Stimulated activated CD8-positive, alpha-beta memory T cell treated with anti-CD3 and anti-CD28 coated beads, Interleukin-4, amount 100 ng/mL, for 1 hour (primary cell): ENCODE data around the gene MAGEA8.
"Not testable (repeated sequence)": the region's sequence is repeated elsewhere in the genome, so short reads cannot be mapped to it uniquely, and the experiment has no call there.

Source experiments
- DNase-seq, 2 donors: peaks; one replicate each; pipeline ENCODE4 v3.0.0-alpha.2; 2020; ENCODE audit warnings: low read depth in 2 of 2, low spot score in 1 of 2

MAGEA8 gene, protein sequence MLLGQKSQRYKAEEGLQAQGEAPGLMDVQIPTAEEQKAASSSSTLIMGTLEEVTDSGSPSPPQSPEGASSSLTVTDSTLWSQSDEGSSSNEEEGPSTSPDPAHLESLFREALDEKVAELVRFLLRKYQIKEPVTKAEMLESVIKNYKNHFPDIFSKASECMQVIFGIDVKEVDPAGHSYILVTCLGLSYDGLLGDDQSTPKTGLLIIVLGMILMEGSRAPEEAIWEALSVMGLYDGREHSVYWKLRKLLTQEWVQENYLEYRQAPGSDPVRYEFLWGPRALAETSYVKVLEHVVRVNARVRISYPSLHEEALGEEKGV

DNA sequence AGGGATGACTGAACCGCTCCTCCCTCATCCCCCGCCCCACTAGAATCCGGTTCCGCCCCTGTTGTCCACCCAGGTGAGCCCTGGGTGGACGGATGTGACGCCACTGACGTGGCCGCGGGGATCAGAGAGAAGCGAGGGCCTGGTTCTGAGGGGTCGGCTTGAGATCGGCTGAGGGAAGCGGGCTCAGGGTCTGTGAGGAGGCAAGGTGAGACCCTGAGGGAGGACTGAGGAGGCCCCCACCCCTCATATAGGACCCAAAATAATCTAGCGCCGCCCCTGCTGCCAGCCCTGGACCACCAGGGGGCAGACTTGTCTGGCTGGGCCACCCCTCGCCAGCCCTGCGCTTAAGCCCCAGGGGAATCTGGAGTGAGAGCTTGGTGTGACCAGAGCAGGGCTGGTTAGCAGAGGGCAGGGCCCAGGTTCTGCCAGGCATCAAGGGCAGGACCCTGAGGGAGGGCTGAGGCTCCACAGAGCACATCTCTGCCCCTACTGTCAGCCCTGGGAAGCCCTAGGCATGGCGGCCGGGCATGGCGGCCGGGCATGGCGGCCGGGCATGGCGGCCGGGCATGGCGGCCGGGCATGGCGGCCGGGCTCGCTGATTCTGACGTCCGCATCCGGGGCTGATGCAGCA is at the start of gene MAGEA8:
MAGEA8 (plus strand) TSS at position 103 of the 631 bp plus-strand sequence. CDS start 3,090 bp downstream, outside the sequence.
- DNase-seq = no peak

- no peak for DNase-seq
Observed at GRCh38 chrX:149831473-149831872, 49.5 kb upstream of the MAGEA8 start.

GRCh38 chrX:149836728-149837127 is 44.3 kb upstream of the MAGEA8 start:
- DNase-seq = not testable (repeated sequence)

DNA sequence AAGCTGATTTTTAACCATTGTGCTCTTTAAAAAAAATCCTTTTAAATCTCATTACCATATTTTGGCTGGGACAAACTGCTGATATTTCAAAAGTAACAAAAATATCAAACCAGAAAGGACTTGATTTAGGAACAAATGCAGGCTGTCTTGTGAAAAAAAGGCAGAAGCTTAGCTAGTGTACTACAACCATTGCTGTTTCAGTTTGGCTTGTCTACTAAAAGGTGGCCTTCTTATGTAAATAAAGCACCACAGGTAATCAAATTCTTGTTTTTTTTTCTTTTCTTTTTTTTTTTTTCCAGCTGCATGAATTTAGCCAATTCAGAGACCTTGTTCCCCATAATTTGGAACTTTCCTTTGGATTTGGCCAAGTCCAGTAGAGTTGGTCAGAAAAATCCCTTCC is 43.8 kb upstream of the MAGEA8 start:
- no peak for DNase-seq

DNA sequence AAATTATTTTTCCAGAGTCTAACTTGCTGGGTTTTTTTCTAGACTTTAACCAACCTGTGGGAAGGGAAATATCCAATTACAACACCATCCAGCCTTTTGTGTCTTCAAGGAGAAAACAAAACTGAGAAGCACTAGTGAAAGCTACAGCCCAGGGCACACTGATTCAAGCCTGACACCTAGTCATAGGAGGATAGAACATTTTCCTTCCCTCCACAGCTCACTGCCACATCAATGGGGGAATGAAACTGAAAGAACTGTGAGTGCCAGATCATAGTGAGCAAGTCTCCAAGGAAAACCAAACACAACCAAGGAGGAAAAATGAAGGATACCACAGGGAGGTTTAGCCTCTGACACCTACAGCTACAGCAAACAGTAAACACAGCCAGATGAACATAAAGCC is 43.3 kb upstream of the MAGEA8 start:
- DNase-seq = no peak

- DNase-seq = no peak
Observed at GRCh38 chrX:149841929-149842328, 39.1 kb upstream of the MAGEA8 start.

- no peak for DNase-seq
Observed at GRCh38 chrX:149845385-149845784, 35.6 kb upstream of the MAGEA8 start.

- no peak for DNase-seq
Observed at GRCh38 chrX:149846789-149847188, 34.2 kb upstream of the MAGEA8 start.

- DNase-seq = no peak
Observed at GRCh38 chrX:149848855-149849254, 32.1 kb upstream of the MAGEA8 start.

GRCh38 chrX:149849787-149850186 is 31.2 kb upstream of the MAGEA8 start:
- DNase-seq = no peak

DNA sequence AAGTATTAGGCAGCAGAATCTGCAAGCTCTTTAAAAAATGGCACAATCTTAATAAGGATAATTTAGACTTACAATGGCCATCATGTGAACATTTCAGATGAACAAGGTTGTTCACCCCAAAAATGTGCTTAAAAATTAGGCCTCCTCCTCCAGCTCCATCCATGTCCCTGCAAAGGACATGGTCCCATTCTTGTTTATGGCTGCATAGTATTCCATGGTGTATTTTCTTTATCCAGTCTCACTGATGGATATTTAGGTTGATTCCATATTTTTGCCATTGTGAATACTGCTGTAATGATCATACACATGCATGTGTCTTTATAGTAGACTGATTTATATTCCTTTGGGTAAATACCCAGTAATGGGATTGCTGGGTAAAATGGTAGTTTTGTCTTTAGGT is 29.1 kb upstream of the MAGEA8 start:
- no peak for DNase-seq

GRCh38 chrX:149853925-149854324 is 27.1 kb upstream of the MAGEA8 start:
- no peak for DNase-seq

DNA sequence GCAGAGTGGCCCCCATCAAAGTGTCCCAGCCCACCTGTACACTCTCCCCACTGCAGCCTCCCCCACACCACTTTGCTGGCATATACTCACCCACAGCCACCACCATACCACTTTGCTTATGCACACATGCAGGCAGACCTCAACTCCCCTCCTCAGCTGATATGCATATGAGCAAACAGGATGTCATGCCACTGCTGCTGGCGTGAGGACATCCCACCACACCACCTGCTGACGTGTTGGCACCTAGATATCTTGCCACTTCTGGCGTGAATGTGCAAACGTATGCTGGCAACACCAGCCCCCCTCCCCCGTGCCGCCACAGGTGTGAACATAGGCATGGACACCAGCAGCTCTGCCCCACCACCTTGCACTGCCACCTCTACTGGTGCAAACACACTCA is 22.4 kb upstream of the MAGEA8 start:
- no peak for DNase-seq

- DNase-seq = no peak
Observed at GRCh38 chrX:149860445-149860844, 20.5 kb upstream of the MAGEA8 start.

GRCh38 chrX:149865390-149865789 is 15.6 kb upstream of the MAGEA8 start:
- DNase-seq = no peak

- no peak for DNase-seq
Observed at GRCh38 chrX:149867488-149867887, 13.5 kb upstream of the MAGEA8 start.

DNA sequence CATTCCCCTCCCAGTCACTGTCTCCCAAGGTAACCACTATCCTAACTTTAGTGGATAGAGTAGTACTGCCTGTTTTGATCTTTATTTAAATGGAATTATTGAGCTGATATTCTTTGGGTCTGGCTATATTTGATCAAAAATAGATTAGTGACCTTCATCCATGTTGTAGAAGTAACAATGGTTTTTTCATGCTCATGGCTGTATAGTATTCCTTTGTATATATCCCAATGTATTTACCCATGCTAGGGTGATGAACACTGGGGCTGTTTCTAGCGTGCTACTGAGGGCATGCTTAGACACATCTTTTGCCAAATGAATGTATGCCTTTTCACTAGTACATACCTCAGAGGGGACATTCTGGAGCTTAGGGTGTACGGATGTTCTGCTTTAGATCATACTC is 10.1 kb upstream of the MAGEA8 start:
- DNase-seq = no peak

DNA sequence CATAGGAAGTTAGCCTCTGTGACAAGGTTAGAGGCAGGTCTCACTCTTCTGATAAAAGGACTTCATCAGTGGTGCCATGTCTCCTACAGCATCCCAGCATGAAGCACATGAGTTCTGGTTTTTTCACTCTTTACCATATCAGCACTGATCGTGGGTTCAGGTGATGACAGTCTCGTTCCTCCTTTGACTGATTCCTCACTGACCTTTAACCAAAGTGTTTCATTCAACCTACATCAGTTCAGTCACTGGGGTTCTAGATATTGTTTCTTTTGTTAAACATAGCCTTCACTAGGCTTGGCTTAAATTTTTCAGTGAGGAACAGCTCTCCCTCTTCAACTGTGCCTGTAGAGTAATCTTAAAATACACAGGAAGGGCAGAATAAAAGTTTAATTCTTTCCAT is 9.6 kb upstream of the MAGEA8 start:
- DNase-seq = no peak

GRCh38 chrX:149871940-149872339 is 9.0 kb upstream of the MAGEA8 start:
- peak; percentile 27 for DNase-seq

- DNase-seq = no peak
Observed at GRCh38 chrX:149877157-149877556, 3.8 kb upstream of the MAGEA8 start.

DNA sequence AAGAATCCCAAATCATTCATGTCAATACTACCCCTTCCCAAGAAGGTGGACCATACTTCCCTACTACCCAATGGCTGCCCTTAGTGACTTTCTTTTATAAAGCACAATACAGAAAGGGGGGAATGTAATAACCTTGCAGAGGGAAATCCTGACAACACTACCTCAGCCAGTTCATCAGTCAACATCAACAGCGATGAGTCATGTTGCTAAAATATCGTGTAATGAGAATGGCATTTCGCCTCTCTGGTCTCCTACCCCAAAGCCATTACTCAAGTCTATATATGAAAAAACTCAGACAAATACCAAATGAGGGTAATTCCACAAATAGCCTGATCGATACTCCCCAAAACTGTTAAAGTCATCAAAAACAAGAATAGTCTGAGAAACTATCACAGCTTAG is 3.3 kb upstream of the MAGEA8 start:
- no peak for DNase-seq

- DNase-seq = not testable (repeated sequence)
Observed at GRCh38 chrX:149890828-149891227, 9.8 kb downstream of the MAGEA8 start.

- no peak for DNase-seq
Observed at GRCh38 chrX:149898554-149898953, 17.6 kb downstream of the MAGEA8 start.
